Stimulated activated CD8-positive, alpha-beta memory T cell treated with anti-CD3 and anti-CD28 coated beads, Interleukin-2, amount 100 ng/mL, for 48 hours (primary cell): ENCODE data around the gene SPON2.
A peak's percentile ranks its signal among the peaks of the same experiment; 100 is the strongest.

Experiments
- DNase-seq, 2 donors: peaks; one replicate each; pipeline ENCODE4 v3.0.0-alpha.2; 2020; ENCODE audit warnings: low read depth in 2 of 2

SPON2 gene

GRCh38 chr4:1208970-1209704 is 36.8 kb upstream of the SPON2 start:
- DNase-seq, result no peak

GRCh38 chr4:1208266-1208961 is 36.0 kb upstream of the SPON2 start:
- DNase-seq, result no peak

- DNase-seq, result no peak
These were observed 35.4 kb upstream of the SPON2 start for GRCh38 chr4:1207603-1208265.

GRCh38 chr4:1207157-1207470 is 34.7 kb upstream of the SPON2 start:
- no peak for DNase-seq

- no peak for DNase-seq
These were observed 34.1 kb upstream of the SPON2 start for GRCh38 chr4:1206299-1207156.

GRCh38 chr4:1205586-1206298 is 33.4 kb upstream of the SPON2 start:
- DNase-seq, result no peak

GRCh38 chr4:1204828-1205585 is 32.6 kb upstream of the SPON2 start:
- no peak for DNase-seq

- DNase-seq, result no peak
These were observed 32.0 kb upstream of the SPON2 start for GRCh38 chr4:1204286-1204827.

- no peak for DNase-seq
These were observed 30.7 kb upstream of the SPON2 start for GRCh38 chr4:1203026-1203616.

- no peak for DNase-seq
These were observed 30.2 kb upstream of the SPON2 start for GRCh38 chr4:1202526-1203011.

- peak; percentile 64 to 74 for DNase-seq
These were observed 29.6 kb upstream of the SPON2 start for GRCh38 chr4:1201851-1202525.

GRCh38 chr4:1200425-1201035 is 28.1 kb upstream of the SPON2 start:
- no peak for DNase-seq

GRCh38 chr4:1199556-1200331 is 27.4 kb upstream of the SPON2 start:
- DNase-seq, result no peak

- DNase-seq, result no peak
These were observed 25.9 kb upstream of the SPON2 start for GRCh38 chr4:1198098-1198844.

- no peak for DNase-seq
These were observed 24.2 kb upstream of the SPON2 start for GRCh38 chr4:1196421-1197183.

GRCh38 chr4:1195891-1196401 is 23.6 kb upstream of the SPON2 start:
- no peak for DNase-seq
